HEK293 (cell line): ENCODE results near the gene KRTAP10-7.
A peak's percentile ranks its signal among the peaks of the same experiment; 100 is the strongest.

Experiments
- CTCF ChIA-PET: fragments of 350-600 bp; formaldehyde crosslinking; extraction: SDS; loops from one replicate; lab custom pipeline; 2021; ENCODE audit warnings: antibody characterized with exemption; lab: Yijun Ruan, JAX
- POLR2A ChIA-PET: fragments of 300-600 bp; formaldehyde crosslinking; extraction: SDS; loops from one replicate; lab custom pipeline; 2020; ENCODE audit warnings: antibody characterized with exemption, inconsistent platforms; lab: Yijun Ruan, JAX
- H3K27ac ChIP-seq: fragments of 200-500 bp; sonication (Bioruptor generic); 2 replicates; pipeline ENCODE4 v1.5.1; 2014; ENCODE audit warnings: low read depth, low read length, control low read depth, inconsistent platforms; ENCODE audit errors: extremely low read depth
- H3K36me3 ChIP-seq, 2 experiments: fragments of 200-500 bp in 1 of 2; sonication (Bioruptor generic) in 1 of 2; 1 replicate in 1 of 2; 2 replicates in 1 of 2; pipeline ENCODE4 v1.5.1; 2014 to 2017; ENCODE audit warnings: inconsistent platforms in 2 of 2, low read length in 2 of 2; ENCODE audit not compliant: control insufficient read depth in 2 of 2, insufficient read depth in 1 of 2
- H3K4me1 ChIP-seq: fragments of 200-500 bp; sonication (Bioruptor generic); 2 replicates; pipeline ENCODE4 v1.5.1; 2014; ENCODE audit warnings: mild to moderate bottlenecking, low read length, inconsistent platforms; ENCODE audit not compliant: control insufficient read depth, insufficient read depth
- H3K4me3 ChIP-seq: 2 replicates; pipeline ENCODE4 v1.5.1; 2011; ENCODE audit warnings: low read depth, mild to moderate bottlenecking, control low read depth, low read length, moderate library complexity
- H3K9me3 ChIP-seq: fragments of 200-500 bp; sonication (Bioruptor generic); 2 replicates; pipeline ENCODE4 v1.5.1; 2014; ENCODE audit warnings: low read depth, low read length, inconsistent platforms; ENCODE audit not compliant: control insufficient read depth, insufficient read depth
- KLF1 ChIP-seq: fragments of 450-650 bp; formaldehyde crosslinking; IDR thresholded peaks from 2 replicates; pipeline ENCODE4 v1.5.1; 2016; ENCODE audit warnings: missing biosample characterization, missing genetic modification characterization
- SP2 ChIP-seq: fragments of 450-650 bp; formaldehyde crosslinking; IDR thresholded peaks from 2 replicates; pipeline ENCODE4 v1.5.1; 2016; ENCODE audit warnings: missing biosample characterization, missing genetic modification characterization
- ZBTB1 ChIP-seq: fragments of 450-650 bp; formaldehyde crosslinking; IDR thresholded peaks from 2 replicates; pipeline ENCODE4 v1.5.1; 2016; ENCODE audit warnings: missing biosample characterization, missing genetic modification characterization
- ZBTB8A ChIP-seq: fragments of 450-650 bp; formaldehyde crosslinking; IDR thresholded peaks from 2 replicates; pipeline ENCODE4 v1.5.1; 2016; ENCODE audit warnings: missing biosample characterization, missing genetic modification characterization
- ZIC2 ChIP-seq: fragments of 450-650 bp; formaldehyde crosslinking; IDR thresholded peaks from 2 replicates; pipeline ENCODE4 v1.5.1; 2016; ENCODE audit warnings: missing biosample characterization, missing genetic modification characterization
- ZNF221 ChIP-seq: fragments of 450-650 bp; formaldehyde crosslinking; IDR thresholded peaks from 2 replicates; pipeline ENCODE4 v1.5.1; 2017; ENCODE audit warnings: missing biosample characterization, missing genetic modification characterization, borderline replicate concordance
- ZNF501 ChIP-seq: fragments of 450-650 bp; formaldehyde crosslinking; IDR thresholded peaks from 2 replicates; pipeline ENCODE4 v1.5.1; 2016; ENCODE audit warnings: missing biosample characterization, missing genetic modification characterization
- ZNF544 ChIP-seq: fragments of 450-650 bp; formaldehyde crosslinking; IDR thresholded peaks from 2 replicates; pipeline ENCODE4 v1.5.0; 2017; ENCODE audit warnings: missing biosample characterization, missing genetic modification characterization
- ZNF621 ChIP-seq: fragments of 450-650 bp; formaldehyde crosslinking; IDR thresholded peaks from 2 replicates; pipeline ENCODE4 v1.5.1; 2017; ENCODE audit warnings: missing biosample characterization, missing genetic modification characterization
- TF ChIP-seq, protein P1 (sequence below): fragments of 450-650 bp; formaldehyde crosslinking; IDR thresholded peaks from 2 replicates; pipeline ENCODE4 v1.5.1; 2016; ENCODE audit warnings: missing biosample characterization, missing genetic modification characterization, low read depth
- TF ChIP-seq, protein P2 (sequence below): fragments of 450-650 bp; formaldehyde crosslinking; IDR thresholded peaks from 2 replicates; pipeline ENCODE4 v1.5.1; 2016; ENCODE audit warnings: missing biosample characterization, missing genetic modification characterization, borderline replicate concordance
- TF ChIP-seq, protein P3 (sequence below): fragments of 450-650 bp; formaldehyde crosslinking; IDR thresholded peaks from 2 replicates; pipeline ENCODE4 v1.5.1; 2016; ENCODE audit warnings: missing biosample characterization, missing genetic modification characterization
- TF ChIP-seq, protein P4 (sequence below): fragments of 450-650 bp; formaldehyde crosslinking; optimal IDR thresholded peaks from 2 replicates; pipeline ENCODE3; 2016; ENCODE audit warnings: missing biosample characterization, mild to moderate bottlenecking, missing genetic modification characterization

KRTAP10-7 gene

DNA sequence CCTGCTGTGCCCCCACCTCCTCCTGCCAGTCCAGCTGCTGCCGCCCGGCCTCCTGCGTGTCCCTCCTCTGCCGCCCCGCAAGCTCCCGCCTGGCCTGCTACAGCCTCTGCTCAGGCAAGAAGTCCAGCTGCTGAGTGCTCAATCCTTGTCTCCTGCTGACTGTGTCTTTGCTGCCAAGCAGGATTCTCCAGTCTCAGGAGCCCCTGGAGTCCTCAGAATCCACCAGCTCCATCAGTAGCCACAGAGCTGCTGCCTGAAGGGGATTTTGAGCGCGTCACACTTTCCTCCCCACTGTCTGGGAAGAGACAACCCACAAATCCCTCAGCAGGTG is 46.8 kb downstream of the KRTAP10-7 start:
- H3K27ac ChIP-seq: no peak overlapping the region
- no peaks in the 10 kb centered on the region for H3K9me3 ChIP-seq
- ChIA-PET CTCF (interaction anchor here (0.6 kb wide), 1 partner anchor 91 kb away, joined by 3 read pairs; no protein-coding TSS in a partner anchor), POLR2A (interaction anchor here (0.6 kb wide), 1 partner anchor 889 kb away, joined by 3 read pairs; no protein-coding TSS in a partner anchor)
- H3K4me1 ChIP-seq: no peaks in the 10 kb centered on the region
- no peaks in the 10 kb centered on the region for H3K36me3 ChIP-seq
- no peak overlapping the region for H3K4me3 ChIP-seq
- TF ChIP-seq KLF1 (tag by site-specific recombination) (no peak), ZIC2 (tag by site-specific recombination) (peak; percentile 89)
- TF ChIP-seq, all 188 proteins: peak for 1

DNA sequence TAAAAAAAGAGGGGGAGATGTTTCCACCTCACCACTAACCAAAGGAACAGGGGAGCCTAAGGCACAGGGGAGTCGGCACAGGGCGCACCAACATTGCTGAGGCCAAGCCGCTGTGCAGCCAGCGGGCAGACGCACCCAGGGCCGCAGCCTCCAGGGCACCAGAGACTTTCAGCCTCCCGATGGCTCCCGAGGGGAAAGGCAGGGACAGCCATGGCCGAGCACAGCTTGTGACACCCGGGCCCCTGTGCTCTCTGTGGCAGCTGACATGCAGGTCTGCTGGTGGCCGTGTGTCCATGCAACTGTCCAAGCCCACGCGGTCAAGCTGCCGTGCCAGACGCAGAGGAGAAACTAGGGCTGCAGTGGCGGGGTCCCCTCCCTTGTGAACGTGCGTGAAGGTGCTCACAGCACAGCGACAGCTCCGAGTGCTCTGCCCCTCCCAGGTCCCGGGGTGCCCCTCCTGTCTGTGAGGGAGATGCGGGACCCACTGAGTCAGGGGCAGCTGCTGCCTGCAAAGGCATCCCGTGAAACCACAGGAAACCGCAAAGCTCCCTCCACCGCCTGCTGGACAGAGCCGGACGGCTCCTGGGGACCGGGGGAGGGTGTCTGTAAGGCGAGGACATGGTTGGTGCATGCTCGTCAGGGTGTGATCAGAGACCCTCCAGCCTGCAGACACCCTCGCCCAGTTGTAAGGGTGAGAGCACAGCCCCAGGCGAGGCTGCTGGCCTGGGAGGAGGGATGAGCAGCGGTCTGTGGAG is 48.3 kb downstream of the KRTAP10-7 start:
- POLR2A ChIA-PET: no interaction called here

More for the DNA sequence above, 48.3 kb downstream of the KRTAP10-7 start:
- CTCF ChIA-PET: interaction anchor here (0.7 kb wide), 1 partner anchor 145 kb away, joined by 4 read pairs; no protein-coding TSS in a partner anchor
- Histone ChIP-seq H3K27ac (no peak overlapping the region), H3K36me3 (no peaks in the 10 kb centered on the region), H3K4me3 (no peak overlapping the region), H3K4me1 (no peaks in the 10 kb centered on the region), H3K9me3 (no peaks in the 10 kb centered on the region)
- TF ChIP-seq, protein P1, sequence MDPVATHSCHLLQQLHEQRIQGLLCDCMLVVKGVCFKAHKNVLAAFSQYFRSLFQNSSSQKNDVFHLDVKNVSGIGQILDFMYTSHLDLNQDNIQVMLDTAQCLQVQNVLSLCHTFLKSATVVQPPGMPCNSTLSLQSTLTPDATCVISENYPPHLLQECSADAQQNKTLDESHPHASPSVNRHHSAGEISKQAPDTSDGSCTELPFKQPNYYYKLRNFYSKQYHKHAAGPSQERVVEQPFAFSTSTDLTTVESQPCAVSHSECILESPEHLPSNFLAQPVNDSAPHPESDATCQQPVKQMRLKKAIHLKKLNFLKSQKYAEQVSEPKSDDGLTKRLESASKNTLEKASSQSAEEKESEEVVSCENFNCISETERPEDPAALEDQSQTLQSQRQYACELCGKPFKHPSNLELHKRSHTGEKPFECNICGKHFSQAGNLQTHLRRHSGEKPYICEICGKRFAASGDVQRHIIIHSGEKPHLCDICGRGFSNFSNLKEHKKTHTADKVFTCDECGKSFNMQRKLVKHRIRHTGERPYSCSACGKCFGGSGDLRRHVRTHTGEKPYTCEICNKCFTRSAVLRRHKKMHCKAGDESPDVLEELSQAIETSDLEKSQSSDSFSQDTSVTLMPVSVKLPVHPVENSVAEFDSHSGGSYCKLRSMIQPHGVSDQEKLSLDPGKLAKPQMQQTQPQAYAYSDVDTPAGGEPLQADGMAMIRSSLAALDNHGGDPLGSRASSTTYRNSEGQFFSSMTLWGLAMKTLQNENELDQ (tag by site-specific recombination): no peak
- TF ChIP-seq, protein P2, sequence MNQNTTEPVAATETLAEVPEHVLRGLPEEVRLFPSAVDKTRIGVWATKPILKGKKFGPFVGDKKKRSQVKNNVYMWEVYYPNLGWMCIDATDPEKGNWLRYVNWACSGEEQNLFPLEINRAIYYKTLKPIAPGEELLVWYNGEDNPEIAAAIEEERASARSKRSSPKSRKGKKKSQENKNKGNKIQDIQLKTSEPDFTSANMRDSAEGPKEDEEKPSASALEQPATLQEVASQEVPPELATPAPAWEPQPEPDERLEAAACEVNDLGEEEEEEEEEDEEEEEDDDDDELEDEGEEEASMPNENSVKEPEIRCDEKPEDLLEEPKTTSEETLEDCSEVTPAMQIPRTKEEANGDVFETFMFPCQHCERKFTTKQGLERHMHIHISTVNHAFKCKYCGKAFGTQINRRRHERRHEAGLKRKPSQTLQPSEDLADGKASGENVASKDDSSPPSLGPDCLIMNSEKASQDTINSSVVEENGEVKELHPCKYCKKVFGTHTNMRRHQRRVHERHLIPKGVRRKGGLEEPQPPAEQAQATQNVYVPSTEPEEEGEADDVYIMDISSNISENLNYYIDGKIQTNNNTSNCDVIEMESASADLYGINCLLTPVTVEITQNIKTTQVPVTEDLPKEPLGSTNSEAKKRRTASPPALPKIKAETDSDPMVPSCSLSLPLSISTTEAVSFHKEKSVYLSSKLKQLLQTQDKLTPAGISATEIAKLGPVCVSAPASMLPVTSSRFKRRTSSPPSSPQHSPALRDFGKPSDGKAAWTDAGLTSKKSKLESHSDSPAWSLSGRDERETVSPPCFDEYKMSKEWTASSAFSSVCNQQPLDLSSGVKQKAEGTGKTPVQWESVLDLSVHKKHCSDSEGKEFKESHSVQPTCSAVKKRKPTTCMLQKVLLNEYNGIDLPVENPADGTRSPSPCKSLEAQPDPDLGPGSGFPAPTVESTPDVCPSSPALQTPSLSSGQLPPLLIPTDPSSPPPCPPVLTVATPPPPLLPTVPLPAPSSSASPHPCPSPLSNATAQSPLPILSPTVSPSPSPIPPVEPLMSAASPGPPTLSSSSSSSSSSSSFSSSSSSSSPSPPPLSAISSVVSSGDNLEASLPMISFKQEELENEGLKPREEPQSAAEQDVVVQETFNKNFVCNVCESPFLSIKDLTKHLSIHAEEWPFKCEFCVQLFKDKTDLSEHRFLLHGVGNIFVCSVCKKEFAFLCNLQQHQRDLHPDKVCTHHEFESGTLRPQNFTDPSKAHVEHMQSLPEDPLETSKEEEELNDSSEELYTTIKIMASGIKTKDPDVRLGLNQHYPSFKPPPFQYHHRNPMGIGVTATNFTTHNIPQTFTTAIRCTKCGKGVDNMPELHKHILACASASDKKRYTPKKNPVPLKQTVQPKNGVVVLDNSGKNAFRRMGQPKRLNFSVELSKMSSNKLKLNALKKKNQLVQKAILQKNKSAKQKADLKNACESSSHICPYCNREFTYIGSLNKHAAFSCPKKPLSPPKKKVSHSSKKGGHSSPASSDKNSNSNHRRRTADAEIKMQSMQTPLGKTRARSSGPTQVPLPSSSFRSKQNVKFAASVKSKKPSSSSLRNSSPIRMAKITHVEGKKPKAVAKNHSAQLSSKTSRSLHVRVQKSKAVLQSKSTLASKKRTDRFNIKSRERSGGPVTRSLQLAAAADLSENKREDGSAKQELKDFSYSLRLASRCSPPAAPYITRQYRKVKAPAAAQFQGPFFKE (tag by site-specific recombination): no peak
- TF ChIP-seq ZBTB1 (tag by site-specific recombination) (no peak), SP2 (tag by site-specific recombination) (no peak), ZNF544 (tag by site-specific recombination) (no peak), ZBTB8A (no peak), ZNF221 (tag by site-specific recombination) (no peak), ZNF621 (tag by site-specific recombination) (no peak), ZNF501 (tag by site-specific recombination) (no peak)
- TF ChIP-seq, protein P3, sequence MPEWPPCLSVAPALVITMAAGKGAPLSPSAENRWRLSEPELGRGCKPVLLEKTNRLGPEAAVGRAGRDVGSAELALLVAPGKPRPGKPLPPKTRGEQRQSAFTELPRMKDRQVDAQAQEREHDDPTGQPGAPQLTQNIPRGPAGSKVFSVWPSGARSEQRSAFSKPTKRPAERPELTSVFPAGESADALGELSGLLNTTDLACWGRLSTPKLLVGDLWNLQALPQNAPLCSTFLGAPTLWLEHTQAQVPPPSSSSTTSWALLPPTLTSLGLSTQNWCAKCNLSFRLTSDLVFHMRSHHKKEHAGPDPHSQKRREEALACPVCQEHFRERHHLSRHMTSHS: no peak
- TF ChIP-seq, protein P4, sequence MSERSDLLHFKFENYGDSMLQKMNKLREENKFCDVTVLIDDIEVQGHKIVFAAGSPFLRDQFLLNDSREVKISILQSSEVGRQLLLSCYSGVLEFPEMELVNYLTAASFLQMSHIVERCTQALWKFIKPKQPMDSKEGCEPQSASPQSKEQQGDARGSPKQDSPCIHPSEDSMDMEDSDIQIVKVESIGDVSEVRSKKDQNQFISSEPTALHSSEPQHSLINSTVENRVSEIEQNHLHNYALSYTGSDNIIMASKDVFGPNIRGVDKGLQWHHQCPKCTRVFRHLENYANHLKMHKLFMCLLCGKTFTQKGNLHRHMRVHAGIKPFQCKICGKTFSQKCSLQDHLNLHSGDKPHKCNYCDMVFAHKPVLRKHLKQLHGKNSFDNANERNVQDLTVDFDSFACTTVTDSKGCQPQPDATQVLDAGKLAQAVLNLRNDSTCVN: no peak
